ENCODE results near the gene LGALS4. TPM values are rescaled to one million over a fixed set of nuclear protein-coding genes. Genes with fewer than 3 reads are reported as not detected.
"Not testable (repeated sequence)": the region's sequence is repeated elsewhere in the genome, so short reads cannot be mapped to it uniquely, and the experiment has no call there.

The LGALS4 gene
- polyA plus RNA-seq, 4 donors: 0.97 to 3.0 (median 2.0) TPM

GRCh38 chr19:38800577-38801347, 12.0 kb downstream of the LGALS4 start:
- no peak for DNase-seq (ENCODE audit: low read depth in 4 of 4, low spot score in 2 of 4)

DNA sequence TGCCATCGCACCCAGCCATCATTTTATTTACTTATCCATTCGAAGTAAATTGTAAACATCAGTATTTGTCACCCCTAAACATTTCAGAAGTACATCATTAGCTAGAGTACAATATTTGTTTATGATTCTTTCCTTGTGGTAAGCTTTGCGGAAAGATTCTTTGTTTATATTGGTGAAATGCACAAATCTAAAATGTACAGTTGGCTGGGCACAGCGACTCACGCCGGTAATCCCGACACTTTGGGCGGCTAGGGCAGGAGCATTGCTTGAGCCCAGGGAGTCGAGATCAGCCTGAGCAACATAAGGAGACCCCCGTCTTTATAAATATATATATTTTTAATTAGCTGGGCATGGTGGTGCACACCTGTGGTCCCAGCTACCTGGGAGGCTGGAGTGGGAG, 13.6 kb downstream of the LGALS4 start:
- DNase-seq (ENCODE audit: low read depth in 4 of 4, low spot score in 2 of 4): no peak

DNA sequence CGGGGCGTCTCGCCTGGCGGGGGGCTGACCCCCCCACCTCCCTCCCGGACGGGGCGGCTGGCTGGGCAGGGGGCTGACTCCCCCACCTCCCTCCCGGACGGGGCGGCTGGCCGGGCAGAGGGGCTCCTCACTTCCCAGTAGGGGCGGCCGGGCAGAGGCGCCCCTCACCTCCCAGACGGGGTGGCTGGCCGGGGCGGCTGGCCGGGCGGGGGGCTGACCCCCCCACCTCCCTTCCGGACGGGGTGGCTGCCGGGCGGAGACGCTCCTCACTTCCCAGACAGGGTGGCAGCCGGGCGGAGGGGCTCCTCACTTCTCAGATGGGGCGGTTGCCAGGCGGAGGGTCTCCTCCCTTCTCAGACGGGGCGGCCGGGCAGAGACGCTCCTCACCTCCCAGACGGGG, 15.0 kb downstream of the LGALS4 start:
- not testable (repeated sequence) for DNase-seq (ENCODE audit: low read depth in 4 of 4, low spot score in 2 of 4)

DNA sequence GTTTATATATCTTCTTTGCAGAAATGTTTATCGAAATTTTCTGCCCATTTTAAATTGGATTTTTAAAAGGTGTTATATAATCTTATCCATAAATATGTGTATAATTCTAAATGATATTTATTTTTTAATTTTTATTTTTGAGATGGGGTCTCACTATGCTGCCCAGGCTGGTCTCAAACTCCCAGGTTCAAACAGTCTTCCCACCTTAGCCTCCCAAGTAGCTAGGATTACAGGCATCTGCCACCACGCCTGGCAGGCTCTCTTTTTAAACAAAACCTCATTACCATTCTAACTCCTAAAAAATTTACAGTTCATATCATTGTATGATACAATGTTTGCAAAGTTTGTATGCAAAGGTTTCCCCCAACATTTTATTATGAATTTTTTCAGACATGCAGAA, 16.6 kb downstream of the LGALS4 start:
- DNase-seq (ENCODE audit: low read depth in 4 of 4, low spot score in 2 of 4): no peak

- DNase-seq (ENCODE audit: low read depth in 4 of 4, low spot score in 2 of 4): no peak
Observed at GRCh38 chr19:38795549-38795948, 17.2 kb downstream of the LGALS4 start.

DNA sequence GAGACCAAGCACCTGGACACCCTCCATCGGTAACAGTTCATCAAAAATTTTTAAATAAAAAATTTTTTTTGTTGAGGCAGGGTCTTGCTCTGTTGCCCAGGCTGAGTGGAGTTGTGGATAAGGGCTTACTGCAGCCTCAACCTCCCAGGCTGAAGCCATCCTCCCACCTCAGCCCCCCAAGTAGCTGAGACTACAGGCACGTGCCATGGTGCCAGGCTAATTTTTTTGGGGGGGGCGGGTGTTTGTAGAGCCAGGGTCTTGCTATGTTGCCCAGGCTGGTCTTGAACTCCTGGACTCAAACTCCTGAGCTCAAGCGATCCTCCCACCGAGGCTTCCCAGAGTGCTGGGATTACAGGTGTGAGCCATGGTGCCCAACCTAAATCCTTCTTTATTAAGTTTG, 19.1 kb downstream of the LGALS4 start:
- DNase-seq (ENCODE audit: low read depth in 4 of 4, low spot score in 2 of 4): no peak

DNA sequence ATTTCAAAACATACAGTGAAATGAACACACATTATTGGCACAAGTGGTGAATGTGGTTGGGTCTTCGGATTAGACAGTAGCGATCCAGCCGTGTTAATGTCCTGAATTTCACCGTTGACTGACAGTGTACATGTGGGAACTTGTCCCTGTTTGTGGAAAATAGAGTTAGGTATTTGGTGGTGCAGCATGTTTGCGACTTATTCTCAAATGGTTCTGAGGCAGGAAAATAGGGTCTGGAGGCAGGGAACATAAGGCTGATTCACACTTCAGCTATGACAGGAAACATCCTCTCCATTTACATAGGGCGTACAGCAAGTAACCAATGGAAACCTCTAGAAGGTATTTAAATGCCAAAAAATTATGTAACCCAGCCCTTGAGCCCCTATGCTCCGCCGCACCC, 19.6 kb downstream of the LGALS4 start:
- DNase-seq (ENCODE audit: low read depth in 4 of 4, low spot score in 2 of 4): no peak

DNA sequence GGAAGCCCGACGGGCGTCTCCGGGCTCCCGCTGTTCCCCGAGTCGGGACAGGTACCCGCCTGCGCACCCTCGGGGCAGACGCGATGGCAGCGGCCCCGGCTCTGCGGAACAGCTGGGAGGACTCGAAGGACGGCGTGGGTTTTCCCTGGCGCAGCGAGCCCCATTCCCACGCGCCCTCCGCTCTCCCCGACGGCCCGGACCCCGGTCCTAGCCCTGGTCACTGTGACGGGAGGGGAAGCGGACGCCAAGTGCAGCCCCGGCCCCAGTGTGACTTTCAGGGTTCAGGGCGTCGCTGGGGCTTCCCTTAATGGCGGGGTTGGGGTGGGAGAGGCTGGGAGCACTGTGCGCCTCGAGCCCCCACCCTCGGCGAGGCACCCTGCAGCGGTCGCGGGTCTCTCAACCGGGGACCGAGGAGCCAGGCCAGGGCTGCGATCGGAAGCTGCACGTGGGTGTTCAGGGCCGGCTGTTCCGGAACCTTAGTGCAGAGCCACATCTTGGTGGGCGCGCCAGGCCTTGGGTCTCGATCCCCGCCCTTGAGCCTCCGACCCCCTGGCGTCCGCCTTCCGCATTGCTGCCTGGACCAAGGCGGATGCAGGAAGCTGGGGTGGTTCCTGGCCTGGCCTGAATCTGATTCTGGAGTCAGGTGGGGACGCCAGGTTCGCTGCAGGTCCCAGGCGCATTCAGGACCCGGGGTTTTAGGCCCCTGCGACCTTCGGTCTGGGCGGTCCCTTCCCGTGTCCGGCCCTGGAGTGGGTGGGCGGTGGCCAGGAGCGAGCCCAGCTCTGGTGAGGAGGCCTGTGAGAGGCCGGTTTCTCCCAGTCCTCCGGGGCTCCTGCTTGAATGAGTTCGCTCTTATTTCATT, 20.3 kb downstream of the LGALS4 start:
- DNase-seq (ENCODE audit: low read depth in 4 of 4, low spot score in 2 of 4): no peak

DNA sequence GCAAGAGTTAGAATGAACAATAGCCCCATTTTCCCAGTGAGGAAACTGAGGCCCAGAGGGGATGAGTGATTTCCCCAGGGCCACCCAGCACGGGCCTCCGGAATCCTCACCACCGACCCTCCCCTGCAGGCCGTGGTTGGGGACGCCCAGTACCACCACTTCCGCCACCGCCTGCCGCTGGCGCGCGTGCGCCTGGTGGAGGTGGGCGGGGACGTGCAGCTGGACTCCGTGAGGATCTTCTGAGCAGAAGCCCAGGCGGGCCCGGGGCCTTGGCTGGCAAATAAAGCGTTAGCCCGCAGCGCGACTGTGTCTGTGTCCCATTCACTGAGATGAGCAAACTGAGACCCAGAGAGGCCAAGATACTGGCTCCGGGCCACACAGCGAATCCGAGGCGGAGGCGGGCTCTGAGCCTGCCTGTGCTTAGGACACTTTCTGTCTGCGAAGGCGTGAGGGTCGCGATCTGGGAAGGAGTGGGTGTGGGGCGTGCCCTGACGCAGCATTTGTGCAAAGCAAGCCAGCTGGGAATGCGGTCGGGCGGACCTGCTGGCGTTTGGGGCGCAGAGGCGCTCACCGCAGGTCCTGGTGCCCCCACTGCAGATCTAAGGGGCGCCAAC, 21.2 kb downstream of the LGALS4 start:
- not testable (repeated sequence) for DNase-seq (ENCODE audit: low read depth in 4 of 4, low spot score in 2 of 4)

- DNase-seq (ENCODE audit: low read depth in 4 of 4, low spot score in 2 of 4): not testable (repeated sequence)
Observed at GRCh38 chr19:38790507-38791403, 22.0 kb downstream of the LGALS4 start.

DNA sequence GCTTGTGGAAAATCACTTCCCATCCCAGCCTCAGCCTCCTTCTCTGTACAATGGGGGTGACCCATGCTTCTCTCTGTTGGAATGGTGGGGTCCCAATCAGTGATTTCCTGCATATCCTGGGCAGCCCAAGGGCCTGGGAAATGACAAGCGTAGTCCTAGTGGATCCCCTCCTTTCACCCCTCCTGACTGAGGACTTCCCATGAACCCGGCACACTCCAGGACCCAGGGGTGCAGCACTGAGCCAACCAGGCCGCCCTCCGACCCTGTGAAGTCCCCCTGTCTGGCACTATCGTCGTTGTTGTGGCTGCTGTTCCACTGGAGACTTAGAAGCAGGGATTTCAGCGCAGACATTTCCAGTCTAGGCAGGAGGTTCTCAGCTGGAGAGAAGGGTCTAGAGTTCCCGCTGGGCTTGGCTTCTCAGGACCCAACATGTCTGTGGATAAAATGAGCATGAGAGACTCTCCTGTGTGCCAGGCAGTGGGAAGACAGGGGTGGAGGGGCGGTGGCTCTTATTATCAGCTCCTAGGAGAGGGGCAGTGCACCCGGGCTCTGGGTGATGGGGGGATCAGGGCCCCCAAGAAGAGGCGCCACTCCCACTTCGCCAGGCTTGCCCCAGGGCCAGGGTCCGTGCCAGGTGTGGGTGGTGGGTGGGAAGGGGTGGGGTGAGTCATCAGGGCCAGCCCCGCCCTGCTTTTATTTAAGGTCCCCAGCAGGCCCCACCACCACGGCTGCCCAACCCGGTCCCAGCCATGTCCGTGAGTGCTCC, 24.1 kb downstream of the LGALS4 start, which contains the start of gene LGALS7B:
LGALS7B (plus strand) TSS at position 723 of the 766 bp plus-strand sequence; CDS start at position 750, 27 bp downstream.
- DNase-seq (ENCODE audit: low read depth in 4 of 4, low spot score in 2 of 4): no peak

- DNase-seq (ENCODE audit: low read depth in 4 of 4, low spot score in 2 of 4): no peak
Observed at GRCh38 chr19:38786572-38787265, 26.0 kb downstream of the LGALS4 start.

DNA sequence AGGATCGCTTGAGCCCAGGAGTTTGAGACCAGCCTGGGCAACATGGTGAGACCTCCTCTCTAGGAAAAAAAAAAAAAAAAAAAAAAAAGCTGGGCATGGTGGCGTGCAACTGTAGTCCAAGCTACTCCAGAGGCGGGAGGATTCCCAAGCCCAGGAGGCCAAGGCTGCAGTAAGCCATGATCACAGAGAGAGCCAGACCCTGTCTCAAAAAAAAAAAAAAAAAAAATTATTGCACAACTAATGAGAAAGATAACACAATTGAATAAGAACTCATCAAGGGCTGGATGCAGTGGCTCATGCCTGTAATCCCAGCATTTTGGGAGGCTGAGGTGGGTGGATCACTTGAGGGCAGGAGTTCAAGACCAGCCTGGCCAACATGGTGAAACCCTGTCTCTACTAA, 26.7 kb downstream of the LGALS4 start:
- DNase-seq (ENCODE audit: low read depth in 4 of 4, low spot score in 2 of 4): not testable (repeated sequence)

DNA sequence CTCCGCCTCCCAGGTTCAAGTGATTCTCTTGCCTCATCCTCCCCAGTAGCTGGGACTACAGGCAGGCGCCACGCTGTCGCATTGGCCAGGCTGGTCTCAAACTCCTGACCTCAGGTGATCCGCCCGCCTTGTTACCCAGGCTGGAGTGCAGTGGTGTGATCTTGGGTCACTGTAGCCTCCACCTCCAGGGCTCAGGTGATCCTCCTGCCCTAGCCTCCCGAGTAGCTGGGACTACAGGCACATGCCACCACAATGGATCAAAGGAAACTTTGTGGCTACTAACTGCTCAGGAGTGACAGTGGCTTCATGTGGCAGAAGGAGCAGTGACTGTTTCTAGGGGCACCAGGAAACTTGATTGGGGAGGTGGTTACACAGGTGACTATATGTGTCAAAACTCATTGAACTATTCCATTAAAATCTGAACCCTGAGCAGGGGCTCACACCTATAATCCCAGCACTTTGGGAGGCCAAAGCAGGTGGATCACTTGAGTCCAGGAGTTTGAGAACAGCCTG, 27.5 kb downstream of the LGALS4 start:
- no peak for DNase-seq (ENCODE audit: low read depth in 4 of 4, low spot score in 2 of 4)

GRCh38 chr19:38784224-38784623, 28.5 kb downstream of the LGALS4 start:
- DNase-seq (ENCODE audit: low read depth in 4 of 4, low spot score in 2 of 4): no peak

GRCh38 chr19:38782212-38782611, 30.5 kb downstream of the LGALS4 start:
- DNase-seq (ENCODE audit: low read depth in 4 of 4, low spot score in 2 of 4): not testable (repeated sequence)

- no peak for DNase-seq (ENCODE audit: low read depth in 4 of 4, low spot score in 2 of 4)
Observed at GRCh38 chr19:38781058-38781457, 31.7 kb downstream of the LGALS4 start.

- no peak for DNase-seq (ENCODE audit: low read depth in 4 of 4, low spot score in 2 of 4)
Observed at GRCh38 chr19:38780443-38780842, 32.3 kb downstream of the LGALS4 start.

DNA sequence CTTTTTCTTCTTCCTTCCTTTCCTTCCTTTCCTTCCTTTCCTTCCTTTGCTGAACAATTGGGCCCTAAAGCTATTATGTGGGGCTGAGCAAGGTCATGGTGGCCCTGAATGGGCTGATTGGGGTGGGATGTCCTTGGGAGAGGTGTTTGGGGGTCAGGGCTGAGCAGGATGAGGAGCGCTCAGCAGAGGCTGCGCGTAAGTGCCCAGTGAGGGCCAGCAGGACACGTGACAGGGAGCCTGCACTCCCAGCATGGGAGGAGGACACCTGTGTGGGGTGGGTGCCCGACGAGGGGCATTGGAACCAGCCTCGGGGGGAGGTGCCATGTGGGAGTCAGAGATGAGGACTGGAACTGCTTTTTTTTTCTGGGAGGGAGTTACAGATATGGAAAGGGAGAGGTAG, 34.0 kb downstream of the LGALS4 start:
- no peak for DNase-seq (ENCODE audit: low read depth in 4 of 4, low spot score in 2 of 4)

All from left renal cortex interstitium (tissue), 4 donors.